ENCODE results near the gene UNC119B. TPM values are rescaled to one million over a fixed set of nuclear protein-coding genes. Genes with fewer than 3 reads are reported as not detected.
"Not testable (repeated sequence)": the region's sequence is repeated elsewhere in the genome, so short reads cannot be mapped to it uniquely, and the experiment has no call there.

UNC119B gene
- total and polyA plus RNA-seq, 2 of the 4 experiments (the other 2 are of a cell fraction): 8.4 to 21.6 TPM

DNA sequence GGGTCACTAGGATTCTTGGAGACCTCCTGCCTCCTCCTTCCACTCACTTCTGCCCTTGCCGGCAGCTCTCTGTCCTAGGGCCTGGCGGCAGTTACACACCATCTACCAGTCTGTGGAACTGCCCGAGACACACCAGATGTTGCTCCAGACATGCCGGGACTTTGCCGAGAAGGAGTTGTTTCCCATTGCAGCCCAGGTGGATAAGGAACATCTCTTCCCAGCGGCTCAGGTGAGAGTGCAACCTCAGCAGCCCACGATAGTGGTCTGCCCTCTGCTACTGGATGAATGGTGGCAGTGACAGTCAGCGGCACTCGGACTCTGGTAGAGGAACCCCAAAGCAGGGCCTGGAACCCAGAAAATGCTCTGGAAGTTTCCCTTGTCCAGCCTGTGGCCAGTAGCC lies 16.7 kb downstream of the UNC119B start:
- Histone ChIP-seq H3K79me1 (ENCODE audit: low read depth in 1 of 2, low read length in 2 of 2) (peaks cover 3 to 14% of the 10 kb centered on the region in 2 experiments; a peak in 3 of 4 replicates), H2BK15ac (ENCODE audit: low read depth, low read length) (no peak overlapping the region), H3K4me1 (ENCODE audit: control insufficient read depth, insufficient read depth, low read length) (peaks cover 9% of the 10 kb centered on the region; the same call in 1 of the 2 replicates), H4K5ac (ENCODE audit: low read depth, low read length) (no peak overlapping the region), H2AK9ac (replicated peaks; ENCODE audit: low read depth, low read length, poor library complexity) (no peak overlapping the region), H3K14ac (replicated peaks; ENCODE audit: low read depth, low read length) (no peak overlapping the region), H3K4me3 (ENCODE audit: insufficient read depth, low read depth, low read length) (no peak overlapping the region), H4K91ac (ENCODE audit: insufficient read depth, low read depth, low read length) (no peak overlapping the region), H2BK120ac (ENCODE audit: low read depth, low read length) (no peak overlapping the region), H3K36me3 (ENCODE audit: control insufficient read depth, insufficient read depth, low read length) (peaks cover 12% of the 10 kb centered on the region), H3K27me3 (ENCODE audit: control insufficient read depth, insufficient read depth, low read length) (no peaks in the 10 kb centered on the region), H3K9me3 (ENCODE audit: control insufficient read depth, insufficient read depth, low read length) (no peaks in the 10 kb centered on the region), H3K9ac (ENCODE audit: low read depth, low read length) (no peak overlapping the region), H3K23ac (ENCODE audit: low read depth, low read length) (no peak overlapping the region), H2AFZ (replicated peaks; ENCODE audit: low read length, poor library complexity) (no peak overlapping the region), H3K9me1 (ENCODE audit: insufficient read depth, low read length) (peaks cover 9% of the 10 kb centered on the region), H3K18ac (ENCODE audit: low read depth, low read length) (no peak overlapping the region), H2BK20ac (ENCODE audit: low read depth, low read length) (no peak overlapping the region), H4K8ac (ENCODE audit: low read depth in 2 of 2, low read length in 2 of 2) (no peak overlapping the region), H4K20me1 (ENCODE audit: insufficient read depth, low read length) (no peaks in the 10 kb centered on the region), H3K4ac (ENCODE audit: low read depth, low read length) (no peak overlapping the region), H3K27ac (ENCODE audit: insufficient read depth, low read length) (no peak overlapping the region), H2AK5ac (ENCODE audit: low read depth, low read length) (no peak overlapping the region), H3K4me2 (ENCODE audit: low read depth, low read length) (no peak overlapping the region), H3K56ac (ENCODE audit: extremely low read depth, insufficient read depth, low read length) (no peak overlapping the region), H2BK5ac (ENCODE audit: low read depth, low read length, poor library complexity, severe bottlenecking) (no peak overlapping the region)
- WGBS, 2 experiments (ENCODE audit: extremely low coverage in 2 of 2, insufficient read length in 1 of 2): 96% methylated on average over 8 of the region's 9 CpGs; no CpG with 5 or more reads in 1 of the 2 experiments
- no peak for DNase-seq
- intact Hi-C loops (cut with micrococcal nuclease) (no loop called here), in situ Hi-C loops (cut with MboI; ENCODE audit: low sequenced_read_pairs) (no loop called here), dilution Hi-C loops (cut with HindIII; ENCODE audit: low sequenced_read_pairs, unreplicated experiment) (no loop called here)
- CTCF ChIA-PET: no interaction called here
- POLR2A ChIA-PET (ENCODE audit: unreplicated experiment): no interaction called here
- TF ChIP-seq, protein P1, sequence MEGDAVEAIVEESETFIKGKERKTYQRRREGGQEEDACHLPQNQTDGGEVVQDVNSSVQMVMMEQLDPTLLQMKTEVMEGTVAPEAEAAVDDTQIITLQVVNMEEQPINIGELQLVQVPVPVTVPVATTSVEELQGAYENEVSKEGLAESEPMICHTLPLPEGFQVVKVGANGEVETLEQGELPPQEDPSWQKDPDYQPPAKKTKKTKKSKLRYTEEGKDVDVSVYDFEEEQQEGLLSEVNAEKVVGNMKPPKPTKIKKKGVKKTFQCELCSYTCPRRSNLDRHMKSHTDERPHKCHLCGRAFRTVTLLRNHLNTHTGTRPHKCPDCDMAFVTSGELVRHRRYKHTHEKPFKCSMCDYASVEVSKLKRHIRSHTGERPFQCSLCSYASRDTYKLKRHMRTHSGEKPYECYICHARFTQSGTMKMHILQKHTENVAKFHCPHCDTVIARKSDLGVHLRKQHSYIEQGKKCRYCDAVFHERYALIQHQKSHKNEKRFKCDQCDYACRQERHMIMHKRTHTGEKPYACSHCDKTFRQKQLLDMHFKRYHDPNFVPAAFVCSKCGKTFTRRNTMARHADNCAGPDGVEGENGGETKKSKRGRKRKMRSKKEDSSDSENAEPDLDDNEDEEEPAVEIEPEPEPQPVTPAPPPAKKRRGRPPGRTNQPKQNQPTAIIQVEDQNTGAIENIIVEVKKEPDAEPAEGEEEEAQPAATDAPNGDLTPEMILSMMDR (conservative IDR thresholded peaks at IDR 0.05; ENCODE audit: low read depth, low read length): no peak
- TF ChIP-seq SMC3 (IDR thresholded peaks at IDR 0.05; ENCODE audit: low read depth, low read length): no peak
- TF ChIP-seq RFX5 (IDR thresholded peaks at IDR 0.05; ENCODE audit: low read depth, low read length): no peak
- TF ChIP-seq, protein P2, sequence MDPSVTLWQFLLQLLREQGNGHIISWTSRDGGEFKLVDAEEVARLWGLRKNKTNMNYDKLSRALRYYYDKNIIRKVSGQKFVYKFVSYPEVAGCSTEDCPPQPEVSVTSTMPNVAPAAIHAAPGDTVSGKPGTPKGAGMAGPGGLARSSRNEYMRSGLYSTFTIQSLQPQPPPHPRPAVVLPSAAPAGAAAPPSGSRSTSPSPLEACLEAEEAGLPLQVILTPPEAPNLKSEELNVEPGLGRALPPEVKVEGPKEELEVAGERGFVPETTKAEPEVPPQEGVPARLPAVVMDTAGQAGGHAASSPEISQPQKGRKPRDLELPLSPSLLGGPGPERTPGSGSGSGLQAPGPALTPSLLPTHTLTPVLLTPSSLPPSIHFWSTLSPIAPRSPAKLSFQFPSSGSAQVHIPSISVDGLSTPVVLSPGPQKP (IDR thresholded peaks at IDR 0.05; ENCODE audit: borderline replicate concordance, low read depth, low read length): no peak
- no peak for TF ChIP-seq CHD1 (IDR thresholded peaks at IDR 0.05; ENCODE audit: low read depth, low read length)
- no peak for TF ChIP-seq BHLHE40 (IDR thresholded peaks at IDR 0.05; ENCODE audit: low read depth, low read length)
- BruUV-seq (replicated peaks): no TSS peak
- ATAC-seq (ENCODE audit: low read depth): no peak

DNA sequence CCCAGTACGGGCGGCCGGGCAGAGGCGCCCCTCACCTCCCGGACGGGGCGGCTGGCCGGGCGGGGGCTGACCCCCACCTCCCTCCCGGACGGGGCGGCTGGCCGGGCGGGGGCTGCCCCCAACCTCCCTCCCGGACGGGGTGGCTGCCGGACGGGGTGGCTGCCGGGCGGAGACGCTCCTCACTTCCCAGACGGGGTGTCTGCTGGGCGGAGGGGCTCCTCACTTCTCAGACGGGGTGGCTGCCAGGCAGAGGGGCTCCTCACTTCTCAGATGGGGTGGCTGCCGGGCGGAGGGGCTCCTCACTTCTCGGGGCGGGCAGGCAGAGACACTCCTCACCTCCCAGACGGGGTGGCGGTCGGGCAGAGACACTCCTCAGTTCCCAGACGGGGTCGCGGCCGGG lies 21.9 kb downstream of the UNC119B start:
- H3K14ac ChIP-seq (replicated peaks; ENCODE audit: low read depth, low read length); intact Hi-C loops (cut with micrococcal nuclease); H3K4me3 ChIP-seq (ENCODE audit: insufficient read depth, low read depth, low read length); H3K9ac ChIP-seq (ENCODE audit: low read depth, low read length); H3K27me3 ChIP-seq (ENCODE audit: control insufficient read depth, insufficient read depth, low read length); BruUV-seq (replicated peaks); H3K9me3 ChIP-seq (ENCODE audit: control insufficient read depth, insufficient read depth, low read length); dilution Hi-C loops (cut with HindIII; ENCODE audit: low sequenced_read_pairs, unreplicated experiment); DNase-seq; H3K56ac ChIP-seq (ENCODE audit: extremely low read depth, insufficient read depth, low read length); CTCF ChIA-PET; H4K91ac ChIP-seq (ENCODE audit: insufficient read depth, low read depth, low read length); H4K8ac ChIP-seq (ENCODE audit: low read depth in 2 of 2, low read length in 2 of 2); H3K4ac ChIP-seq (ENCODE audit: low read depth, low read length); H2BK15ac ChIP-seq (ENCODE audit: low read depth, low read length); H3K18ac ChIP-seq (ENCODE audit: low read depth, low read length); H3K9me1 ChIP-seq (ENCODE audit: insufficient read depth, low read length); POLR2A ChIA-PET (ENCODE audit: unreplicated experiment); H2BK120ac ChIP-seq (ENCODE audit: low read depth, low read length); H2BK5ac ChIP-seq (ENCODE audit: low read depth, low read length, poor library complexity, severe bottlenecking); in situ Hi-C loops (cut with MboI; ENCODE audit: low sequenced_read_pairs); H3K27ac ChIP-seq (ENCODE audit: insufficient read depth, low read length); H3K79me1 ChIP-seq (ENCODE audit: low read depth in 1 of 2, low read length in 2 of 2); H2AK5ac ChIP-seq (ENCODE audit: low read depth, low read length); H3K4me1 ChIP-seq (ENCODE audit: control insufficient read depth, insufficient read depth, low read length); H2BK20ac ChIP-seq (ENCODE audit: low read depth, low read length); H2AFZ ChIP-seq (replicated peaks; ENCODE audit: low read length, poor library complexity); H2AK9ac ChIP-seq (replicated peaks; ENCODE audit: low read depth, low read length, poor library complexity); H3K36me3 ChIP-seq (ENCODE audit: control insufficient read depth, insufficient read depth, low read length); H4K5ac ChIP-seq (ENCODE audit: low read depth, low read length); H3K4me2 ChIP-seq (ENCODE audit: low read depth, low read length); H4K20me1 ChIP-seq (ENCODE audit: insufficient read depth, low read length); ATAC-seq (ENCODE audit: low read depth); H3K23ac ChIP-seq (ENCODE audit: low read depth, low read length): not testable (repeated sequence)
- 83% methylated on average over 3 of the region's 35 CpGs; no CpG with 5 or more reads in 1 of the 2 experiments for whole genome bisulfite sequencing, 2 experiments (ENCODE audit: extremely low coverage in 2 of 2, insufficient read length in 1 of 2)

All from IMR-90 (cell line).